GM12878 (cell line): ENCODE data around the gene TAS2R5. TPM values are rescaled to one million over a fixed set of nuclear protein-coding genes. Genes with fewer than 3 reads are reported as not detected.
"Not testable (repeated sequence)": the region's sequence is repeated elsewhere in the genome, so short reads cannot be mapped to it uniquely, and the experiment has no call there.

Experiments
- ATAC-seq: fragments of 200-7000 bp; cut with Tn5 transposase; 3 replicates; pipeline ENCODE4 v1.9.1; 2020; ENCODE audit warnings: mild to moderate bottlenecking, moderate library complexity
- BruUV-seq: library from RNA; stranded (reverse); fragments of 400-500 nt; replicated peaks from 2 replicates; lab custom pipeline; 2021; lab: Mats Ljungman, UMichigan
- CTCF ChIA-PET: fragments of 300-600 bp; sonication (Branson Sonifier 250); formaldehyde crosslinking; extraction: SDS; loops from one replicate; lab custom pipeline; 2021; ENCODE audit warnings: inconsistent platforms; lab: Yijun Ruan, JAX
- POLR2A ChIA-PET: fragments of 350-600 bp; formaldehyde crosslinking; extraction: SDS; loops from one replicate; lab custom pipeline; 2021; ENCODE audit warnings: inconsistent platforms; lab: Charles Lee
- RAD21 ChIA-PET: fragments of 300-600 bp; sonication (Branson Sonifier 250); formaldehyde crosslinking; loops from one replicate; lab custom pipeline; 2023; ENCODE audit warnings: antibody characterized with exemption; ENCODE audit not compliant: unreplicated experiment; lab: Charles Lee
- SMC1A ChIA-PET: fragments of 300-600 bp; sonication (Branson Sonifier 250); formaldehyde crosslinking; loops from one replicate; lab custom pipeline; 2023; ENCODE audit not compliant: unreplicated experiment, uncharacterized antibody; lab: Charles Lee
- DNase-seq: peaks from one replicate; pipeline ENCODE4 v3.0.0-alpha.2; 2011; ENCODE audit warnings: low read depth, low spot score
- FAIRE-seq: peaks from 3 replicates; lab custom pipeline; 2011; peaks lifted over from hg19 to GRCh38; lab: Jason Lieb, UNC
- H2AFZ ChIP-seq: 2 replicates; pipeline ENCODE4 v1.6.0; 2011; ENCODE audit warnings: low read depth, low read length, control low read depth; ENCODE audit not compliant: control insufficient read depth
- H3K27ac ChIP-seq: 2 replicates; pipeline ENCODE4 v1.5.1; 2011; ENCODE audit warnings: control low read depth; ENCODE audit not compliant: control insufficient read depth, insufficient read depth
- H3K27me3 ChIP-seq, 2 experiments: replicated peaks in 1 of 2; 2 replicates each; pipeline versions ENCODE4 v1.6.0 to v1.6.1; 2011; ENCODE audit warnings: low read length in 1 of 2; ENCODE audit not compliant: control insufficient read depth in 2 of 2, insufficient read depth in 2 of 2
- H3K36me3 ChIP-seq, 2 experiments: 2 replicates each; pipeline ENCODE4 v1.5.1; 2011; ENCODE audit warnings: low read length in 1 of 2; ENCODE audit not compliant: control insufficient read depth in 2 of 2, insufficient read depth in 2 of 2
- H3K4me1 ChIP-seq: 2 replicates; pipeline ENCODE4 v1.6.1; 2011; ENCODE audit warnings: mild to moderate bottlenecking, low read length, moderate library complexity, mixed read lengths; ENCODE audit not compliant: control insufficient read depth, insufficient read depth
- H3K4me2 ChIP-seq: 2 replicates; pipeline ENCODE4 v1.6.0; 2011; ENCODE audit warnings: control low read depth; ENCODE audit not compliant: control insufficient read depth, insufficient read depth
- H3K4me3 ChIP-seq: fragments of 200-600 bp; sonication (generic); 2 replicates; pipeline ENCODE4 v1.5.1; 2016
- H3K79me2 ChIP-seq: 2 replicates; pipeline ENCODE4 v1.6.0; 2011; ENCODE audit warnings: low read length; ENCODE audit not compliant: control insufficient read depth, insufficient read depth
- H3K9ac ChIP-seq: 2 replicates; pipeline ENCODE4 v1.8.0; 2011; ENCODE audit warnings: low read length, control low read depth, mixed read lengths; ENCODE audit not compliant: control insufficient read depth, insufficient read depth
- H3K9me3 ChIP-seq: replicated peaks from 3 replicates; pipeline ENCODE4 v1.5.1; 2011; ENCODE audit warnings: mild to moderate bottlenecking, low read length; ENCODE audit not compliant: control insufficient read depth, insufficient read depth
- H4K20me1 ChIP-seq: 2 replicates; pipeline ENCODE4 v1.6.0; 2011; ENCODE audit not compliant: control insufficient read depth, insufficient read depth
- BACH1 ChIP-seq: fragments of 450-650 bp; IDR thresholded peaks from 2 replicates; pipeline ENCODE4 v1.6.1; 2017; ENCODE audit warnings: mild to moderate bottlenecking, borderline replicate concordance
- BHLHE40 ChIP-seq, 2 experiments: fragments of 450-650 bp in 1 of 2; IDR thresholded peaks; 2 replicates each; pipeline ENCODE4 v1.6.1; 2011 to 2017; ENCODE audit warnings: low read depth in 2 of 2, borderline replicate concordance in 1 of 2, improper control_type of control experiment in 1 of 2, low read length in 1 of 2, mild to moderate bottlenecking in 1 of 2
- IRF5 ChIP-seq: fragments of 450-650 bp; IDR thresholded peaks from 2 replicates; pipeline ENCODE4 v1.6.1; 2017; ENCODE audit warnings: borderline replicate concordance
- KAT2A ChIP-seq: conservative IDR thresholded peaks from 2 replicates; pipeline ENCODE4 v1.6.1; 2011; ENCODE audit warnings: low read depth, low read length; ENCODE audit not compliant: control insufficient read depth
- POLR2A ChIP-seq: IDR thresholded peaks from 2 replicates; pipeline ENCODE4 v1.6.1; 2011; ENCODE audit warnings: low read depth, mild to moderate bottlenecking, low read length
- RBBP5 ChIP-seq: fragments of 200-600 bp; sonication (generic); conservative IDR thresholded peaks from 2 replicates; pipeline ENCODE4 v1.6.1; 2016
- SRF ChIP-seq, 2 experiments: IDR thresholded peaks; 2 replicates each; pipeline ENCODE4 v1.6.1; 2011; ENCODE audit warnings: low read depth in 2 of 2, low read length in 2 of 2, mild to moderate bottlenecking in 1 of 2, moderate library complexity in 1 of 2
- YBX1 ChIP-seq: fragments of 450-650 bp; IDR thresholded peaks from 2 replicates; pipeline ENCODE4 v1.6.1; 2016; ENCODE audit warnings: antibody characterized with exemption
- YY1 ChIP-seq: IDR thresholded peaks from 2 replicates; pipeline ENCODE4 v1.6.1; 2011; ENCODE audit warnings: low read depth, mild to moderate bottlenecking, low read length
- ZBTB40 ChIP-seq: fragments of 450-650 bp; IDR thresholded peaks from 2 replicates; pipeline ENCODE4 v1.6.1; 2016; ENCODE audit warnings: mild to moderate bottlenecking, moderate library complexity, borderline replicate concordance
- ZSCAN29 ChIP-seq: fragments of 450-650 bp; IDR thresholded peaks from 2 replicates; pipeline ENCODE4 v1.6.1; 2017; ENCODE audit warnings: mild to moderate bottlenecking, moderate library complexity
- WGBS: methylation state at CpG from one replicate; pipeline ENCODE4 v1.1.6; 2016; ENCODE audit warnings: low lambda C conversion rate; ENCODE audit not compliant: insufficient replicate concordance, insufficient coverage; ENCODE audit errors: missing lambda C conversion rate; 5-methylcytosine and 5-hydroxymethylcytosine counted together
- in situ Hi-C: fragments of 300-500 bp; cut with MboI; formaldehyde crosslinking; loops from 9 replicates; pipeline ENCODE4 v1.14.3; 2018; ENCODE audit warnings: mixed read lengths
- intact Hi-C: fragments of 100-400 bp; cut with micrococcal nuclease; formaldehyde crosslinking; loops from one replicate; pipeline ENCODE4 v1.14.2; 2022; ENCODE audit not compliant: unreplicated experiment
- polyA plus RNA-seq, 11 experiments: library from polyadenylated mRNA; depleted of rRNA in 4 of 11; unstranded in 6 of 11; stranded (reverse) in 5 of 11; fragments of >200 nt; fragmentation: Nextera tagmentation in 4 of 11; fragmentation: Illumina TruSeq in 1 of 11; extraction: Ambion mirVana in 4 of 11; extraction: Trizol in 1 of 11; gene quantifications; 1 replicate in 1 of 11; 2 replicates in 10 of 11; pipeline versions ENCODE4 v1.2.1 to v1.2.3, GENCODE V29; 2011 to 2016; ENCODE audit warnings: inconsistent platforms in 2 of 11, missing spikeins in 2 of 11, low read depth in 1 of 11
- total RNA-seq, 4 experiments: library from RNA; depleted of rRNA in 3 of 4; stranded (reverse); fragments of >200 nt in 3 of 4; fragmentation: Illumina TruSeq in 1 of 4; extraction: Trizol in 1 of 4; gene quantifications; 2 replicates each; pipeline versions ENCODE4 v1.2.1 to v1.2.3, GENCODE V29; 2013 to 2021

TAS2R5 gene
- total and polyA plus RNA-seq, 10 of the 15 experiments (the other 5 are each of a cell fraction or from before 2014, with no cell fraction given): 0.07 to 2.1 (median 0.44) TPM; not detected in 3

GRCh38 chr7:141763797-141764196 lies 26.2 kb upstream of the TAS2R5 start, which contains the start of gene TAS2R3 (continued):
- TF ChIP-seq ZSCAN29: no peak
- TF ChIP-seq RBBP5: no peak
- TF ChIP-seq, all 136 proteins: peak for 0

DNA sequence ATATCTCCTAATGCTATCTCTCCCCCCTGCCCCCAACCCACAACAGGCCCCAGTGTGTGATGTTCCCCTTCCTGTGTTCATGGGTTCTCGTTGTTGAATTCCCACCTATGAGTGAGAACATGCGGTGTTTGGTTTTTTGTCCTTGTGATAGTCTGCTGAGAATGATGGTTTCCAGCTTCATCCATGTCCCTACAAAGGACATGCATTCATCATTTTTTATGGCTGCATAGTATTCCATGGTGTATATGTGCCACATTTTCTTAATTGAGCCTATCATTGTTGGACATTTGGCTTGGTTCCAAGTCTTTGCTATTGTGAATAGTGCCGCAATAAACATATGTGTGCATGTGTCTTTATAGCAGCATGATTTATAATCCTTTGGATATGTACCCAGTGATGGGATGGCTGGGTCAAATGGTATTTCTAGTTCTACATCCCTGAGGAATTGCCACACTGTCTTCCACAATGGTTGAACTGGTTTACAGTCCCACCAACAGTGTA lies 19.9 kb upstream of the TAS2R5 start:
- SMC1A ChIA-PET, ATAC-seq: not testable (repeated sequence)
- CTCF ChIA-PET: interaction anchor here (1.6 kb wide), 1 partner anchor 13 kb away, joined by 9 read pairs; no protein-coding TSS in a partner anchor

GRCh38 chr7:141776374-141776773 lies 13.6 kb upstream of the TAS2R5 start, which contains the start of gene TAS2R4:
Gene TAS2R4, plus strand, starts transcription at chr7:141776674. Its CDS starts 1,815 bp downstream, at chr7:141778489.
- Histone ChIP-seq H3K79me2 (no peaks in the 10 kb centered on the region), H3K9me3 (no peaks in the 10 kb centered on the region), H3K4me2 (no peak within 1 kb of the TSS), H3K27ac (no peak within 1 kb of the TSS), H3K36me3 (peaks cover 0 to 9% of the 10 kb centered on the region in 2 experiments; a peak in 2 of 4 replicates), H4K20me1 (no peaks in the 10 kb centered on the region), H3K9ac (no peak within 1 kb of the TSS), H3K4me1 (no peaks in the 10 kb centered on the region), H2AFZ (no peak within 1 kb of the TSS), H3K4me3 (no peak within 1 kb of the TSS), H3K27me3 (no peaks in the 10 kb centered on the region)
- FAIRE-seq (no peak), DNase-seq (no peak), ATAC-seq (no peak)
- ChIA-PET RAD21 (no interaction called here), SMC1A (no interaction called here), POLR2A (no interaction called here), CTCF (interaction anchor here (0.6 to 1.4 kb wide), 2 partner anchors 10 to 126 kb away, joined by 3 to 6 read pairs; no protein-coding TSS in a partner anchor)
- in situ Hi-C loops (no loop called here), intact Hi-C loops (no loop called here)
- 100% methylated on average over 1 of the region's 1 CpG for WGBS
- BruUV-seq: no TSS peak
- TF ChIP-seq KAT2A (no peak), SRF (IDR thresholded peaks at IDR 0.05; ENCODE audit: low read depth in 2 of 2, low read length in 2 of 2) (no peak), BACH1 (no peak), YBX1 (no peak), ZSCAN29 (no peak), ZBTB40 (no peak), YY1 (no peak), POLR2A (no peak), IRF5 (no peak), BHLHE40 (IDR thresholded peaks at IDR 0.05; ENCODE audit: borderline replicate concordance in 1 of 2, low read depth in 2 of 2, low read length in 1 of 2) (no peak)

More for the DNA sequence above, 19.9 kb upstream of the TAS2R5 start:
- POLR2A ChIA-PET, H3K4me1 ChIP-seq, H3K9ac ChIP-seq, H3K79me2 ChIP-seq, H3K36me3 ChIP-seq, intact Hi-C loops, DNase-seq, H3K4me3 ChIP-seq, FAIRE-seq, H2AFZ ChIP-seq, BruUV-seq, H3K27me3 ChIP-seq, in situ Hi-C loops, H3K9me3 ChIP-seq, H3K27ac ChIP-seq, RAD21 ChIA-PET, H3K4me2 ChIP-seq, H4K20me1 ChIP-seq: not testable (repeated sequence)
- 96% methylated on average over 3 of the region's 3 CpGs for WGBS
